WTC11 (cell line): ENCODE data around the gene FAM107B. TPM values are rescaled to one million over a fixed set of nuclear protein-coding genes. Genes with fewer than 3 reads are reported as not detected.

Experiments
- ATAC-seq: fragments of 200-7000 bp; cut with Tn5 transposase; 2 replicates; pipeline ENCODE4 v1.10.0; 2021; ENCODE audit warnings: mild to moderate bottlenecking, moderate library complexity
- CTCF ChIA-PET: fragments of 300-600 bp; sonication (Branson Sonifier 250); formaldehyde crosslinking; loops from one replicate; lab custom pipeline; 2021; ENCODE audit warnings: antibody characterized with exemption; lab: Charles Lee
- POLR2A ChIA-PET: fragments of 350-600 bp; sonication (Branson Sonifier 250); formaldehyde crosslinking; loops from one replicate; lab custom pipeline; 2021; ENCODE audit warnings: antibody characterized with exemption; lab: Charles Lee
- DNase-seq: peaks from one replicate; pipeline ENCODE4 v3.0.0; 2021; ENCODE audit warnings: low spot score
- H3K27ac Mint-ChIP-seq: 2 replicates; pipeline ENCODE4 v1.8.0; 2021; ENCODE audit warnings: mixed read lengths
- H3K27me3 Mint-ChIP-seq: 2 replicates; pipeline ENCODE4 v1.8.0; 2021; ENCODE audit warnings: low read depth, mild to moderate bottlenecking, moderate library complexity, mixed read lengths
- H3K36me3 Mint-ChIP-seq: 2 replicates; pipeline ENCODE4 v1.8.0; 2021; ENCODE audit warnings: mixed read lengths
- H3K4me1 Mint-ChIP-seq: 2 replicates; pipeline ENCODE4 v1.8.0; 2022; ENCODE audit warnings: mixed read lengths
- H3K4me3 Mint-ChIP-seq: 2 replicates; pipeline ENCODE4 v1.8.0; 2021; ENCODE audit warnings: mild to moderate bottlenecking, moderate library complexity, mixed read lengths
- H3K9me3 Mint-ChIP-seq: 2 replicates; pipeline ENCODE4 v1.8.0; 2021; ENCODE audit warnings: mixed read lengths
- AFF4 ChIP-seq: sonication (generic); formaldehyde crosslinking; IDR thresholded peaks from 2 replicates; pipeline ENCODE4 v1.8.1; 2023; ENCODE audit warnings: mild to moderate bottlenecking, missing genetic modification reagents, borderline replicate concordance
- ATF6 ChIP-seq: sonication (generic); formaldehyde crosslinking; IDR thresholded peaks from 2 replicates; pipeline ENCODE4 v1.8.1; 2023; ENCODE audit warnings: mild to moderate bottlenecking, missing genetic modification reagents
- ELF4 ChIP-seq: sonication (generic); formaldehyde crosslinking; IDR thresholded peaks from 2 replicates; pipeline ENCODE4 v1.8.1; 2022; ENCODE audit warnings: low read depth, mild to moderate bottlenecking, moderate library complexity, missing genetic modification reagents
- JAZF1 ChIP-seq: fragments of 250-450 bp; sonication (Bioruptor Pico); IDR thresholded peaks from 2 replicates; pipeline ENCODE4 v1.9.0; 2021; ENCODE audit warnings: moderate library complexity, mild to moderate bottlenecking, inconsistent platforms
- MXD4 ChIP-seq: fragments of 250-450 bp; sonication (Bioruptor Pico); IDR thresholded peaks from 2 replicates; pipeline ENCODE4 v1.8.0; 2021; ENCODE audit warnings: mild to moderate bottlenecking, moderate library complexity, borderline replicate concordance
- MYBL2 ChIP-seq: sonication (generic); formaldehyde crosslinking; IDR thresholded peaks from 2 replicates; pipeline ENCODE4 v1.8.1; 2023; ENCODE audit warnings: mild to moderate bottlenecking, moderate library complexity, missing genetic modification reagents
- STAT6 ChIP-seq: sonication (generic); formaldehyde crosslinking; conservative IDR thresholded peaks from 2 replicates; pipeline ENCODE4 v1.8.1; 2023; ENCODE audit warnings: mild to moderate bottlenecking, low read depth, missing genetic modification reagents, moderate library complexity
- TEAD4 ChIP-seq: sonication (generic); formaldehyde crosslinking; IDR thresholded peaks from 2 replicates; pipeline ENCODE4 v1.8.0; 2022; ENCODE audit warnings: mild to moderate bottlenecking, missing genetic modification reagents
- USF2 ChIP-seq: sonication (generic); formaldehyde crosslinking; IDR thresholded peaks from 2 replicates; pipeline ENCODE4 v1.8.1; 2023; ENCODE audit warnings: mild to moderate bottlenecking, missing genetic modification reagents, moderate library complexity
- ZBTB43 ChIP-seq: sonication (generic); formaldehyde crosslinking; IDR thresholded peaks from 2 replicates; pipeline ENCODE4 v1.8.1; 2023; ENCODE audit warnings: mild to moderate bottlenecking, missing genetic modification reagents
- ZMAT4 ChIP-seq: fragments of 250-450 bp; sonication (Bioruptor Pico); IDR thresholded peaks from 2 replicates; pipeline ENCODE4 v1.9.0; 2021; ENCODE audit warnings: mild to moderate bottlenecking
- ZNF423 ChIP-seq: fragments of 250-450 bp; sonication (Bioruptor Pico); IDR thresholded peaks from 2 replicates; pipeline ENCODE4 v2.1.2; 2022; ENCODE audit warnings: mild to moderate bottlenecking, moderate library complexity
- ZNF425 ChIP-seq: fragments of 250-450 bp; sonication (Bioruptor Pico); conservative IDR thresholded peaks from 2 replicates; pipeline ENCODE4 v1.9.0; 2021; ENCODE audit warnings: mild to moderate bottlenecking
- total RNA-seq: library from RNA; stranded (reverse); gene quantifications from 3 replicates; pipeline ENCODE4 v1.2.3, GENCODE V29; 2021

Gene FAM107B
- total RNA-seq, 1 experiment from 2014 or later = 22.4 TPM

- no peak for TF ChIP-seq ATF6 (CRISPR knock-in tag)
- TF ChIP-seq, all 79 proteins: peak for 0
Observed at GRCh38 chr10:14617852-14618251, 156.8 kb downstream of the FAM107B start (continued).

GRCh38 chr10:14616955-14617730, 157.6 kb downstream of the FAM107B start:
- TF ChIP-seq AFF4 (CRISPR knock-in tag) = no peak
- Mint-ChIP-seq H3K9me3 (no peaks in the 10 kb centered on the region), H3K27me3 (no peaks in the 10 kb centered on the region; the same call in 1 of the 2 replicates), H3K4me1 (peaks cover 10% of the 10 kb centered on the region), H3K4me3 (no peak overlapping the region), H3K27ac (no peak overlapping the region), H3K36me3 (no peaks in the 10 kb centered on the region)
- POLR2A ChIA-PET = no interaction called here
- CTCF ChIA-PET = interaction anchor here (1.4 kb wide), 2 partner anchors 121 to 205 kb away, joined by 3 read pairs; no protein-coding TSS in a partner anchor
- DNase-seq (no peak), ATAC-seq (no peak)

- Mint-ChIP-seq H3K36me3 (no peaks in the 10 kb centered on the region), H3K4me3 (no peak overlapping the region), H3K27ac (no peak overlapping the region), H3K27me3 (no peaks in the 10 kb centered on the region; the same call in 1 of the 2 replicates), H3K4me1 (peaks cover 10% of the 10 kb centered on the region), H3K9me3 (no peaks in the 10 kb centered on the region)
- ChIA-PET CTCF (interaction anchor here (1.4 kb wide), 2 partner anchors 121 to 206 kb away, joined by 3 read pairs; no protein-coding TSS in a partner anchor), POLR2A (no interaction called here)
- TF ChIP-seq MXD4 (CRISPR knock-in tag) = no peak
- TF ChIP-seq USF2 (CRISPR knock-in tag) = no peak
- no peak for TF ChIP-seq ZNF425 (CRISPR knock-in tag)
- no peak for TF ChIP-seq MYBL2 (CRISPR knock-in tag)
- ATAC-seq (no peak), DNase-seq (no peak)
Observed at GRCh38 chr10:14616465-14616864, 158.2 kb downstream of the FAM107B start.

GRCh38 chr10:14613588-14613920, 161.1 kb downstream of the FAM107B start:
- H3K9me3 Mint-ChIP-seq = no peaks in the 10 kb centered on the region
- peaks cover 10% of the 10 kb centered on the region for H3K4me1 Mint-ChIP-seq
- POLR2A ChIA-PET = no interaction called here
- H3K4me3 Mint-ChIP-seq = no peak overlapping the region
- H3K27me3 Mint-ChIP-seq = no peaks in the 10 kb centered on the region; the same call in 1 of the 2 replicates
- no peak for DNase-seq
- H3K36me3 Mint-ChIP-seq = no peaks in the 10 kb centered on the region
- H3K27ac Mint-ChIP-seq = no peak overlapping the region
- CTCF ChIA-PET = no interaction called here
- no peak for ATAC-seq
- TF ChIP-seq ZNF423 (CRISPR knock-in tag) = no peak
- no peak for TF ChIP-seq ZMAT4 (CRISPR knock-in tag)
- no peak for TF ChIP-seq JAZF1 (CRISPR knock-in tag)
- TF ChIP-seq ZBTB43 (CRISPR knock-in tag) = no peak
- no peak for TF ChIP-seq STAT6 (CRISPR knock-in tag)
- no peak for TF ChIP-seq USF2 (CRISPR knock-in tag)
- no peak for TF ChIP-seq ELF4 (CRISPR knock-in tag)
- TF ChIP-seq TEAD4 = no peak
